Amygdala (tissue), 56 donors: ENCODE data around the gene GFPT2.

Source experiments
- DNase-seq, 56 donors: peaks; one replicate each; lab custom pipeline; 2025; lab: John Stamatoyannopoulos, UW

Gene GFPT2

GRCh38 chr5:180353980-180354452, 880 bp upstream of the GFPT2 start:
- peak in 2 of 56 donors; percentile 21 to 36 for DNase-seq

- peak in 9 of 56 donors; percentile 13 to 77 (median 40) for DNase-seq
Measured at GRCh38 chr5:180352116-180353047, 754 bp downstream of the GFPT2 start.

- no peak for DNase-seq
Measured at GRCh38 chr5:180350711-180351465, 2.2 kb downstream of the GFPT2 start.

GRCh38 chr5:180350296-180350695, 2.8 kb downstream of the GFPT2 start:
- no peak for DNase-seq

- no peak for DNase-seq
Measured at GRCh38 chr5:180349391-180349790, 3.7 kb downstream of the GFPT2 start.

- DNase-seq, result no peak
Measured at GRCh38 chr5:180348336-180348735, 4.8 kb downstream of the GFPT2 start.

GRCh38 chr5:180347702-180348101, 5.4 kb downstream of the GFPT2 start:
- DNase-seq, result no peak

GRCh38 chr5:180346358-180346757, 6.8 kb downstream of the GFPT2 start:
- no peak for DNase-seq

GRCh38 chr5:180345781-180346180, 7.4 kb downstream of the GFPT2 start:
- DNase-seq, result no peak

GRCh38 chr5:180345186-180345585, 8.0 kb downstream of the GFPT2 start:
- no peak for DNase-seq

GRCh38 chr5:180344696-180344999, 8.5 kb downstream of the GFPT2 start:
- no peak for DNase-seq

- peak in 12 of 56 donors; percentile 8 to 48 (median 22) for DNase-seq
Measured at GRCh38 chr5:180343831-180344695, 9.1 kb downstream of the GFPT2 start.

GRCh38 chr5:180343110-180343830, 9.9 kb downstream of the GFPT2 start:
- peak in 19 of 56 donors; percentile 11 to 69 (median 25) for DNase-seq

GRCh38 chr5:180341595-180341994, 11.5 kb downstream of the GFPT2 start:
- DNase-seq, result no peak

GRCh38 chr5:180340856-180341255, 12.3 kb downstream of the GFPT2 start:
- DNase-seq, result peak in 1 of 56 donors; percentile 27

- no peak for DNase-seq
Measured at GRCh38 chr5:180339583-180340183, 13.5 kb downstream of the GFPT2 start.

- DNase-seq, result no peak
Measured at GRCh38 chr5:180338001-180338707, 15.0 kb downstream of the GFPT2 start.

- no peak for DNase-seq
Measured at GRCh38 chr5:180336234-180337020, 16.7 kb downstream of the GFPT2 start.
